HepG2 (cell line): ENCODE results near the gene SLC9A9.

ENCODE experiments used
- CTCF ChIP-seq: sonication (generic); formaldehyde crosslinking; IDR thresholded peaks from 2 replicates; pipeline ENCODE4 v1.5.0; 2020; ENCODE audit warnings: mild to moderate bottlenecking, missing genetic modification reagents, moderate library complexity
- FOXP1 ChIP-seq, 2 experiments: fragments of 450-650 bp in 1 of 2; IDR thresholded peaks; 2 replicates each; pipeline ENCODE4 v1.6.1; 2017 to 2018; ENCODE audit warnings: antibody characterized with exemption in 1 of 2
- POLR2AphosphoS2 ChIP-seq: IDR thresholded peaks from 2 replicates; pipeline ENCODE4 v1.6.1; 2011; ENCODE audit warnings: low read depth, low read length, improper control_type of control experiment
- RFXAP ChIP-seq: sonication (generic); formaldehyde crosslinking; IDR thresholded peaks from 2 replicates; pipeline ENCODE4 v1.4.0; 2020; ENCODE audit warnings: missing genetic modification reagents, borderline replicate concordance
- SRSF4 ChIP-seq: fragments of 200-400 bp; formaldehyde crosslinking; IDR thresholded peaks from one replicate; pipeline ENCODE4 v1.6.1; 2018; ENCODE audit warnings: mild to moderate bottlenecking, low read depth, low read length, moderate library complexity; ENCODE audit not compliant: poor library complexity, severe bottlenecking
- ZFP36 ChIP-seq: fragments of 150-350 bp; IDR thresholded peaks from 2 replicates; pipeline ENCODE4 v1.6.1; 2018; ENCODE audit warnings: borderline replicate concordance, low read length, low read depth; ENCODE audit not compliant: partially characterized antibody
- ZNF510 ChIP-seq: sonication (generic); formaldehyde crosslinking; IDR thresholded peaks from 2 replicates; pipeline ENCODE4 v1.4.0; 2020; ENCODE audit warnings: low read depth, mild to moderate bottlenecking, missing genetic modification reagents

GRCh38 chr3:143668385-143668784, 179.9 kb downstream of the SLC9A9 start:
- TF ChIP-seq RFXAP (CRISPR knock-in tag) = no peak
- TF ChIP-seq SRSF4 = no peak
- TF ChIP-seq ZFP36 = no peak
- TF ChIP-seq POLR2AphosphoS2 = no peak
- TF ChIP-seq CTCF (CRISPR knock-in tag) = no peak
- no peak for TF ChIP-seq FOXP1 (IDR thresholded peaks at IDR 0.05)
- no peak for TF ChIP-seq FOXP1 (CRISPR knock-in tag; IDR thresholded peaks at IDR 0.05)
- no peak for TF ChIP-seq ZNF510
